ENCODE results near the gene KRT80.
A peak's percentile ranks its signal among the peaks of the same experiment; 100 is the strongest.

KRT80 gene

DNA sequence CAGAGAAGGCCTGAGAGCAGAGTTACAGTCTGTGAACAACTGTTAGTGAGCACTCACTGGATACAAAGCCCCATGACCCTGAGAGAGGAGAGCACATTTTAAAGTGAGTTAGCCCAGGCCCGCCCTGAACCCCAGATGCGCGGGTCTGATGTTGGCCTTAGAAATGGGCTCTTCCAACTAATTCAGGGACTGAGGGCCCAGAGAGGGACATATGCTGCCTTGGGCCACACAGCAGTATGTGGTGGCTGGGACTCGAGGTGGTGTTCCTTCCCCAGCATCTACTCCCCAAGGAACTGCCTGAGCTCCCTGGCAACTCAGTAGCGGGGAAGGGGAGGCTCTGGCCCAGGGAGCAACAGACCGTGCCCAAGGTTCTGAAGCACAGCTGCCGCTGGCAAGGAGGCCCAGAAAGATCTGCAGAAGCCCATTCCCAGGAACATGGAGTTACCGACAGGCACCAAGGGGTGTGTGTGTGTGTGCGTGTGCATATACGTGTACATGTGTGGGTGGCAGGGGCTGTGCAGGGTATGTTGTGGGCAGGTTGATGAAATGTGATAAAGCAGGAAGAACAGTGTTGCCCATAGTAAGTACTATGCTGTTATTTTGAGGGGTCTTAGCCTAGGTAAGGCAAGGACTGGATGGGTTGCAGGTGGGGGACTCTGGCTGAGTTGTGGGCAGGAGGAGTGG, 40.5 kb downstream of the KRT80 start:
- DNase-seq = no peak

DNA sequence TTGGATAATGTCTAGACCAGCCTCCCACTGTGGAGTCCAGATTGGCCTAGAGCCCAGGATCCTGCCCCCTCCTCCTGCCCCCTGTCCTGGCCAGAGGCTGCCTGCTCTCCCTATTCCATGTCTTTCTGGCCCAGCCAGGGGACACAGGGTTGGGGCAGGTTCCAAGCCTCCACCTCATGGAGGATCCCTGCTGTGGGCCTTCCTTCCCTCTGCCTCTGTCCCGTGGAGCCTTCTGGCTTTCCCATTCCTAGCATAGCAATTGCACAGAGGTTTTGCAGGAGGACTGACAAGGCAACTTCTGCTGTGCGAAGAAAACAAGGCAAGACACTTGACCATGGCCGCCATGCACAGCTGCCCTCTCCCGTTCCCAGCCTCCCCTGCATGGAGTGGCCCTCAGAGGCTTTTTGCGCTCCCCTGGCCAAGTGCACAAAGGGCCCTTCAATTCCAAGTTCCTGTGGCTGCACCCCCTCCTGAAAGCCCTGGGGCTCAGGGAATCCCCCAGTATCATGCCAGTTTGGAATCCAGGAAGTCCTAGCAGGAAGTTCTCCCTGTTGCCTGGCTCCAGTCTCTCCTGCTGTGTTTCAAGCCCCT, 42.1 kb downstream of the KRT80 start:
- DNase-seq = no peak

DNA sequence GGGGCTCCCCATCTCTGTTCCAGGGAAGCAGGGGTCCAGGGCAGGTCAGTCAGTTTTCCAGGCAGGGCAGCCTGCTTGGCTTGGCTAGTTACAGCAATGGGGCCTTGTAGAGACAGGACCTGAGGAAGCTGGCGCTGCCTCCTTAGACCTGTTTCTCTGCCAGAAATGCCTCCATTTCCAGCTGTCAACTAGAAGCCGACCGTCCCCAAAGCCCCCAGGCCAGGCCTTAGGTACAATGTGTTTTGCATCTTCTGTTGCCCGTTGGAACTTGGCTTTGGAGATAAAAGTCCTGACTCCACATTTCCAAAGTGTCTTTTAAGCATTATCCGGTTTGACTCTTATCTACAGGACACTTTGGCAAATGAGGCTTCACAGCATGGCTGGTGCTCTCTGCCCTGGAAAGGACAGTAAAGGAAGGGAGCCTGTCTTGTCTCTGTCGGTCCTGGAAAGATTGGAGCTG, 42.6 kb downstream of the KRT80 start:
- no peak for DNase-seq

DNA sequence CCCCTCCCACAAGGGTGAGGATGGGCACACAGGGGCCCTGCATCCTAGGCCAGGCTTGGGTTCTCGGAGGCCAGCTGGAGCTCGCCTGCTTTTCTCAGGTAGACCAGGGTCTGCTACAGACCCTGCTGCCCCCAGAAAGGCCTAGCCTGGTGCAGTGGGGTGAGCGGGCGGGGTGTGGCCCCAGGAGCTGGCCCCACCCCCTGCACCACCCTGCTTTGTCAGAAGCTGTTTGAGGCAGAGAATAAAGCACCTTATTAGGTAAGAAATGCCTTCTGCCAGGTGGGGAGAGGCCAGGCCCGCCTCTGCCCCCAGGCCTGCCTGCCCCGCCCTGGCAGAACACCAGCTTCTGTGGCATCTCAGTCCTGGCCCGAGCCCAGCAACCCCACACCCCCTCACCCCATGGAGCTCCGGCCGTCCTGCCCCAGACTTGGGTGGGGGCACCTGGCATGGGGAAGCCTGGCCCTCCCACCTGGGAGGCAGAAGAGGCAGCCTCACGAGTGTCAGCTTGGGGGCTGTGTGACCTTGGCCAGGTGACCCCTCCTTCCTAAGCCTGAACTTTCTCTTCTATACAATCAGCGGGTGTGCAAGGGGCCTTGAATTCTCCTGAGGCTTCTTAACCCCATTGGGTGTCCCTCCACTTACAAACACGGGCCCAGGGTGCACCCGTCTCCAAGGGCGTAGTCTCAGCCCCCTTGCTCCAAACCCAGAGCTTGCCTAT, 43.2 kb downstream of the KRT80 start:
- DNase-seq = no peak

DNA sequence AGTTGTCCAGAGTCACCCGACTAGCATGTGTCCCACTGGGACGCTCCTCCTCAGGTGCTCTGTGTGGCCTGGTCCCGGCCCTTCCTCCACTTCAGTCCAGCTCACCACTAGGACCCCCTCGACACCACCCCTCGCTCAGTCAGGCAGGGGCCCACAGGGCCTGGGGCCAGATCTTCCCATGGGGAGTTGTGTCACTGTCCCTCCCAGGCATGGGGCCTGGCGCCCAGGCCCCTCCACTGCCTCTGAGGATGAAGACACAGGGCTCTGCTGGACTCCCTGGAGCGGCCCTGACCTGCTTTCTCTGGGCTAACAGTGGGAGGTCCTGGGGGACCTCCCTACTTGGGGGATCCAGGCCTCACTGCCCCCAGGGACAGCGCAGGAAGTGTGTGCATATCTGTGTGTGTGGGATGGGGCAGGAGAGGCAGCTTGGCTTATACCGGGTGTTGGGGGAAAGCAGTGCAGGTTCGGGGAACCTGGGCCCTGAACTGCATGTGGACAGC, 43.8 kb downstream of the KRT80 start:
- no peak for DNase-seq

DNA sequence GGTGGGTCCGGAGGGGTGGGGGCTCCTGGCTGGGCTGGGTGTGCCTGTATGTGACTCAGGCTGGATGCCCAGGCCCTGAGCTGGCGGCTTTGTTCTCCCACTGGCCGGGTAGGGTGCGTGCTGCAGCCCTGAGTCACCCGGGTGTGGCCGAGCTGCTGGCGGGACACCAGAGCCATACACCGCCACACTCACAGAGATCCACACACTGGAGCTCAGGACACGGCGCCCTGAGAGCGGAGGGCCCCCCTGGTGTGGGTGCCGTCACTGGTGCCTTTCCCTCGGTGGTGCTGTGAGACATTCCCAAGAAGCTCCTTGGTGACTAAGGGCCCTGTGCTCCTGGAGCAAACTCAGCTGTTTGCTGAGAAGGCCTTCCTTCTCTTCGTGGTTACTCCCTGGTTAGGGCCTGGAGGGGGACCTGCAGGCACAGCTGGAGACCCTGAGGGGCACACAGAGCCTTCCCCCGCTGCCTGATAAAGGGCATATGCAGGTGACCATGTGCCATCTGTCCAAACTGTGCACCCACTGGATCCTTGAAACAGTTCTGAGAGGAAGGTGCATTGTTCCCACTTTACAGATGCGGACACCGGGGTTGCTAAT, 44.3 kb downstream of the KRT80 start:
- no peak for DNase-seq

DNA sequence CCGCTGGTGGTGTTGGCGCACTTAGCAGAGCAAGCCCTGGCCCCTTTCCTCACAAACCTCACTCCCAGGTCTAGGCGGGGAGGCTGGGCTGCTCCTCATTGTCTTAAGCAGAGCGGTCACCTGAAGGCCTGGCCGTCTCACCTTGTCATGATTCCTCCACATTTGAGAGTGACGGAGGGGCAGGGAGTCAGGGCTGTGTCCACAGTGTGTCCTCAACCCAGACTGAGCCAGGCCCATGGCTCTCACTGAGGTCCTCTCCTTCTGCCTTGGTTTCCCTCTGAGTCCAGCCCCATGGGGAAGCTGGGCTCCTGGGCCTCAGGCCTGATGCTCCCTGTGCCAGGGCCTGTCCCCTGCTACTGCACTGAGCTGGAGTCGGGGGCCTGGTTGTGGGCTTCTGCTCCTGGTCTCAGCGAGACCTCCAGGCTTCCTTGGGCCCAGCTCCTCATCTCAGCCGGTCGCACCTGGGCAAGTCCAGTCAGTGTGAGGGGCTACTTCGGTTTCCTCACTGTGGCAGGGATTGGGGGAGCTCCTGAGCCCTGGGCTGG, 44.9 kb downstream of the KRT80 start:
- no peak for DNase-seq

DNA sequence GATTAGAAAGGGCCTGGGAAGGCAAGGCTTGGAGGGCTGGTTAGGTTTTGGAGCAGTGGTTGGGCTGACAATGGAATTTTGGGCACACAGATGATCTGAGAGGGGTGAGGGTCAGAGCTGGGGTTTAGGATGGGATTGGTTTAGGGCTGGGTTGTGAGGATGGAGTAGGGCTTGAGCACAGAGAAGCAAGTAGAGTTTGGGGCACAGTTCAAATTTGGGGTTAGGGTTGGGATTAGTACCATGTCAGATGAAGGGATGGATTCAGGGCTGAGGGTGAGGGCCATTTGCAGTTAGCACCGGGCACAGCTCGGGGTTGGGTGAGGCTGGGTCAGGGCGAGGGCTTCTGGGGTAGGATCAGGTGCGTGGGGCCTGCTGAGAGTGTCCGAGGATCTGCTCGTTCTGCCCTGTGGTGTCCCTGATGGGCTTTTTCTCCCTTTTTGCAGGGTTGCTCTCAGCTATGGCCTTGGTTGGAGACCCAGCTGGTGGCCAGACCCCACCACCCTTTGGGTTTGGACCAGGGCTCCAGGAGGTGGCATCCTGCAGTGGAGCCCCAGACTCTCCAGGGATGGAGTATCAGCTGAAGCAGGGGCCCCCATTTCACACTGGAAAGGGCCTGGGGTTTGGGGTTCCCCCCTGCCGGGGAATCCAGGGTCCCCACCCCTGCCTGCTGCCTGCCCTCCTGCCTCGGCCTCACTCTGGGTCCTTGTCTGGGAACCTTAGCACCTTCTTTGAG, 45.6 kb downstream of the KRT80 start:
- DNase-seq = no peak

DNA sequence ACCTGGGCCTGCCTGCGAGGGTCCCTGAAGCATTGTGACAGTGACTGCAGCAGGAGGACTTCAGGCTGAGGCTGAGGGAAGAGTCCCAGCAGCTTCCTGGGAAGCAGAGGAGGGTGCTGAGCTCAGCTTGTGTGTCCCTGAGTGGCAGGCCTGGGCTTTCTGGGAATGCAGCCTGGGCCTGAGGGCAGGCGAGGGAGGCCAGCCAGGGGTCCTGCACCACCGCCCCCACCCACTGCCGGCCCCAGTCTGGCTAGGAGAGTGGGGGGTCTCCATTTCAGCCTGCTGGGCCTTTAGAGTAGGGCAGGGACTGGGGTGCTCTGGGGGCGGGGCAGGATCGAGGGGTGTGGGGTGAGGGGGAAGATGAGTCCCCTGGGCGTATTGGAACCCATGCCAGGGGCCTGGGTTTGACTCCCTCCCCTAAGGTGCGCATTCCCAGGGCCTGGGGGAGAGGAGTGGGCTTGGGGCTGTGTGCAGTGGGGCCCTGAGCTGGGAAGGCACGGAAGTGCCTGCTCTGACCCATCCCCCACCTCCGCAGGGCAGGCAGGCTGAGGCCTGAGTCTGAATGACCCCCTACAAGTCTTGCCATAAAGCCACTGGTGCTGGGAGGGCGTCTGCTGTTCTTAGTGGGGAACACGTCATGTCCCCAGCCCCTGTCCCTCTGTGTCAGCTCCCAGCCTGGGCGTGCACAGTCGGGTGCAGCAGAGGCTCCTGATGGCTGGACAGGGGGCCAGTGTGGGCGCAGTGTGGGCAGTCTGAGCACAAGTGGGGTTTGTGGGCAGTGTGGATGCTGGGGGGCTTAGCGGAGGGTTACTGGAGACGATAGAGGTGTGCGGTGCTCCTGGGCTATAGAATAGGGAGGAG, 46.4 kb downstream of the KRT80 start:
- no peak for DNase-seq

DNA sequence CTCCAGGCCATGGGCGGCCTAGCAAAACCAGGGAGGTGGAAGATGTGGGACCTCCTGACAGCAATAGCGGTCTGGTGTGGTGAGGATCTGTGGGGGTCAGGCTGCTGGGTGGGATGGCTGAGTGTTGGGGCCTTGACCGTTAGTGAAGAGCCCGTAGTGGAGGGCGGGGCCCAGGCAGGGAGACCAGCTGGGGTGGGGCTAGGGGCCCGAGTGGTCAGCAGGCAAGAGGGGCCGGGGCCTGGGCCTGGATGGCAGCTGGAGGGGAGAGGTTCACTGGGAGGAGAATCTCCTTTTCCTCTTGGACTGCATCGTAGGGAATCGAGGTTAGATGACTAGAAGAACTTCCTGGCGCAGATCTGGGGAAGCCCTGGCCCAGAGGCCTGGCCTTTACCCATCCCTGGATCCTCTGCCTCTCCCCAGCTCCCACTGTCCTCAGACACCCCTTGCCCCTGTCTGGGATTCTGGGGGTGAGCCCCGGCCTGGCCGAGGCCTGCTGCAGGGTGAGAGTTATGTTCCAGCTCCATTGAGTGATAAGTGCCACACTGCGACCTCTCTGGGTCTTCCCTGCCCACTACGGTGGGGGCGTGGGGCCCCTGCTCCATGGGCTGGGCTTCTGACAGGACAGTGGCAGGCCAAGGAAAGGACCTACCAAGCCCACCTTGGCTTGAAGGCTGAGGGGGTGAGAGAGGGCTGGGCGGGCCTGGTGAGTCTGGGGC, 47.1 kb downstream of the KRT80 start:
- no peak for DNase-seq

DNA sequence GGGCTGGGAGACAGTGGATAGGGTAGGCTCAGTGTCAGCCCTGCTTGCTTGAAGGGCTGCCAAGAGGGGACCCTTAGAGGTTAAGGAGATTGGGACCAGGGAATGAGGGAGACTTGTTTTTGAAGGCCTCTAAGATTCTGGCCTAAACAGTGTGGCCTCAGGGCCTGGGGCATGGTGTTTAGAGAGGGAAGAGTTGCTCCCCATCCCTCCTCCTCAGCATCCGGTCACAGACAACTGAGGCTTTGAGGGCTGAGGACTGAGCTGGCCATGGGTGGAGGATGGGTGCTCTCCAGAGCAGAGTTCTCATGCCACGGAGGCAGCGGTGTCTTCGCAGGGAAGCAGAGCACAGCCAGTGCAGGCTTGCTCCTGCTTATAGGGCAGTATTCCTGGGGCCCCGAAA, 49.4 kb downstream of the KRT80 start:
- DNase-seq = no peak

DNA sequence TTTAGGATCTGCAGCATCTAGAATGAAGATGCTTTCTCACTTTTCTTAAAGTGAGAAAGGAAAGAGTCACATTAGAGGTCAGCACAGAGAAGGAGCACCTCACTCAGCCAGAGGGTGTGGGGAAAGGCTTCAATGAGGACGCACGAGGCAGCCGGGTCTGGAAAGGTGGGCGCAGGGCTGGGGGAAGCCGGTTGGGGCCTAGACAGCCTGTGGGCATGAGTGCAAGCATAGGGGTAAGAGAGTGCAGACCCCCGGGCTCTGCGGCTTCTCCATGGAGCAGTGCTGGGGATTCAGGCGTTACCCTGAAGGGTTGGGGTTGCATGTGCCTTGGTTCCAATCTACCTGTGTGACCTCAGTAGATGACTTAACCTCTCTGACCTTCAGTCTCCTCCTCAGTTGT, 49.9 kb downstream of the KRT80 start:
- no peak for DNase-seq

DNA sequence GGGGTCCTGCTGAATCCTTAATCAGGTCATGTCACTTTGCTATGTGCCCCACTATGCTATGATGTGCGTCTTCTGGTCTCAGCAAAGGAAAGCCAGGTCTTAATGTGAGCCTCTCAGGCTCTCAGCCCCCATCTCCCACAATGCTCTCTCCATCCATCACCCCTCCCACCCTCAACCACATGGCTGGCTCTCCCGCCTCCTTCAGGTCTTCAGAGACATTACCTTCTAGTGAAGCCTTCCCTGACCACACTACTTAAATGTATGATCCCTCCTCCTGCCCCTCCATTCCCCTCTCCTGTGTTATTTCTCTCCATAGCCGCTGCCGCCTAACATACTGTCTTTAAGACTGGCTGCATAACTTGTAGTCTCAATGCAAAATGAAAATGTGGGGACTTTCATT, 50.5 kb downstream of the KRT80 start:
- DNase-seq = no peak

DNA sequence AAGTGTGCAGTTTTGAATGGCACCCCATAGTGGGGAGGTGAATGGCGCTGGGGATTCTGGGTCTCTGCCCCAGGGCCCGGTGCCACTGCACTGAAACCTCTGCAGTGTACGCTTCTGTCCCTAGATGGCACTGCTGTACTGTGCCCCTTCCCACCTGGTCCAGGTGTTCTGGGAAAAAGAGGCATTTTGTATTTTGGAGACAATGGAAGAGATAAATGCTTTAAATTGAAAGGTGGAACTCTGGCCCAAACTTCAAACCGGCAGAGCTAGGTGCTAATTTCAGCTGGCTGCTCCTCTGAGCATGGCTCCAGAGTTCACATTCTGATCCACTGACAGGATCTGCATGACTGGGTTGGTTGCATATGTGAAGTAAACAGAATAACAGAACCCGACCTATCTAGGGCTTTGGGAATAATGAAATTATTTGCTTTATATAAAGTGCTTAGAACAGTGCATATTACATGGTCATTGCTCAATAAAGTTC, 52.2 kb downstream of the KRT80 start:
- no peak for DNase-seq

DNA sequence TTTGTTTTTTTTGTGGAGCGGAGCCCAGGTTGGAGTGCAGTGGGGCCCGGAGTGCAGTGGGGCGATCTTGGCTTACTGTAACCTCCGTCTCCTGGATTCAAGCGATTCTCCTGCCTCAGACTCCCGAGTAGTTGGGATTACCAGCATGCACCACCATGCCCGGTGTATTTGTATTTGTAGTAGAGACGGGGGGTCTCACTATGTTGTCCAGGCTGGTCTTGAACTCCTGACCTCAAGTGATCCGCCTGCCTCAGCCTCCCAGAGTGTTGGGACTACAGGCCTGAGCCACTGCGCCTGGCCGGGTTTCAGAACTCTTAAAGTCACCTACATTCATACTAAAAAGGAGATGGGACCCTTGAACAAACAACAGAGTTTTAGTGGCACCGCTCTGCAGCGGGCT, 52.7 kb downstream of the KRT80 start:
- DNase-seq = no peak

DNA sequence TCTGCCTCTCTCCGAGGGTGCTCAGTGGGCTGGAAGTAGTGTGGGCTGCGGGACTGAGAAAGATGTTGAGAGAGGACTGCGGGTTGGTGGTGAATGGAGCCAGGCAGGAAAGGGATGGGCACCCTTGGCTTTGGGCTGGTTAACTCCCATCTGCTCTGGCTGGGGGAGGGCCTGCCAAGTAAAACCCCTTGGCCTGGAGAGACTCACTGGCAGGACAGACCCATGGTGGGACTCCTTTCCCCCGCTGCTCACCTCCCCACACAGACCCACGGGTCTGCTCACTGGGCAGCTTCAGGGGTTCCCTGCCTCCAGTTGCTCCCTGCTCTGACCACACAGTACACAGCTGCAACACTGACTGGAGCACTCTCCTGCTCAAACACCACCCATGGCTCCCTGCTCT, 54.1 kb downstream of the KRT80 start:
- no peak for DNase-seq

DNA sequence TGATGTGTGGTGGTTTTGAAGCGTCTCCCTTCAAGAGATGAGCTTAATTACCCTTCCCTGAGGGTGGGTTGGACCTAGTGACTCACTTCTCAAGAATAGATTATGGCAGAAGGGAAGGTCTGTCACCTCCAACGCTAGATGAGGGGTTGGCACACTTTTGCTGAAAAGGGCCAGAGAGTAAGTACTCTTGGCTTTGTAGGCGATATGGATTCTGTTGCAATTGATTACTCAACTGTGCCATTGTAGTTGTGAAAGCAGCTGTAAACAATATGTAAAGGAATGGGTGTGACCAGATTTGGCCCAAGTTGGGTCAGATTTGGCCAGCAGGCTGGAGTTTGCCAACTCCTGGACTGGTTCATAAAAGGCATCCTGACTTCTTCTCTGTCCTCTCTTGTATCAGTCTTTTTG, 59.1 kb downstream of the KRT80 start:
- no peak for DNase-seq

DNA sequence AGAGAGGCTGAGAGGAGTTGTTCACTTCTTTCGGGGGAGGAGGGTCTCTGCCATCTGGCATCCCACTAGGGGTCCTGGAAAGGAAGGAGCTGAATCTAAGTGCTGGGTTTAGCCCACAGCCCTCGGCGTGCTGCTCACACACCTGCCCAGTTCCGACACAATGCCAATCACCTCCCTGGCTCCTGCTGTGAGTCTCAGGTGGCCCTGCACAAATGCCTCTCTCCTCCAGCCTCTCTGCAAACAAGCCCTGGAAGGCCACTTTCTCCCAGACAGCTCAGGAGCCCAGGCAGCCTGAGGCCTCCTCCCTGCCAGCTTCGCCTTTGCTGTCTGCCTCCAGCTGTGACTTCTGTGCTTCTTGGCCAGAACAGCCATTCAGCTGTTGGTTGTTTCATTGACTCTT, 61.1 kb downstream of the KRT80 start:
- DNase-seq = peak; percentile 22

DNA sequence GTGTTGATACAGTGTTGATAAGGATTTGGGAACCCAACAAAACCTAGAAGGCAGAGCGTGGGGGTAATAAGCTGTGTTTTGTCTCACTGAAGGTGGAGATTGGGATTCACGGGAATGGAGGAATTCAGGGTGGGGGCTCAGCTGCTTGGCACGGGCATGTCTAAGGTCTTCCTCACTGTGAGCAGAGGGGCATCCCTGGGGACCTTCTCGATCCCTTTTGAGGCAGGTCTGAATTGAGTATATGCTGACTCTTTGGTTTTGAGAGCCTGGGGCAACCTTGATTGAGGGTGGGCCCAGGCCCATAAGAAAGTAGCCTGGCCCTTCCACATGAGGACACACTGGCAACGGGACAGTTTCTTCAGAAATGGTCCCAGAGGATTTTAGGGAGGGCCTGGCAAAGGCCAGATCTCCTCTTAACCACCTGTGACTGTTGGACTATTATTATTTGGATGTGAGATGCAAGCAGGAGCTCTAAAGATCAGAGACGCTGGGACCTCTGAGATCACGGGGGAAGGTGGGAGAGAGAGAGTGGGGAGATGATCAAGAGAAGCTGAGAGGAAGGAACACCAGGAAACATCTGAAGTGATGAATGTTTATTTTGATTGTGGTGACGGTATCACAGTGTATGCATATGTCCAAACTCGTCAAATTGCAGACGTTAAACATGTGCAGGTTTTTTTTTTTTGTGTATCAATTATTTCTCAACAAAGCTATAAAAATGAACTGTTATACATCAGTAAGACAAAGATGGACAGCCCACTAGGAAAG, 63.9 kb downstream of the KRT80 start:
- DNase-seq = no peak
